ENCODE measurements around the gene RPL13.

- TF ChIP-seq POLR2A (IDR thresholded peaks at IDR 0.05), result no peak
- TF ChIP-seq, protein P1, sequence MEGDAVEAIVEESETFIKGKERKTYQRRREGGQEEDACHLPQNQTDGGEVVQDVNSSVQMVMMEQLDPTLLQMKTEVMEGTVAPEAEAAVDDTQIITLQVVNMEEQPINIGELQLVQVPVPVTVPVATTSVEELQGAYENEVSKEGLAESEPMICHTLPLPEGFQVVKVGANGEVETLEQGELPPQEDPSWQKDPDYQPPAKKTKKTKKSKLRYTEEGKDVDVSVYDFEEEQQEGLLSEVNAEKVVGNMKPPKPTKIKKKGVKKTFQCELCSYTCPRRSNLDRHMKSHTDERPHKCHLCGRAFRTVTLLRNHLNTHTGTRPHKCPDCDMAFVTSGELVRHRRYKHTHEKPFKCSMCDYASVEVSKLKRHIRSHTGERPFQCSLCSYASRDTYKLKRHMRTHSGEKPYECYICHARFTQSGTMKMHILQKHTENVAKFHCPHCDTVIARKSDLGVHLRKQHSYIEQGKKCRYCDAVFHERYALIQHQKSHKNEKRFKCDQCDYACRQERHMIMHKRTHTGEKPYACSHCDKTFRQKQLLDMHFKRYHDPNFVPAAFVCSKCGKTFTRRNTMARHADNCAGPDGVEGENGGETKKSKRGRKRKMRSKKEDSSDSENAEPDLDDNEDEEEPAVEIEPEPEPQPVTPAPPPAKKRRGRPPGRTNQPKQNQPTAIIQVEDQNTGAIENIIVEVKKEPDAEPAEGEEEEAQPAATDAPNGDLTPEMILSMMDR (IDR thresholded peaks at IDR 0.05), result no peak
Observed at GRCh38 chr16:89596957-89597649, 36.6 kb downstream of the RPL13 start.

Measured in Peyer's patch (tissue), 4 donors.